A549 (cell line): ENCODE data around the gene UTP18. TPM values are rescaled to one million over a fixed set of nuclear protein-coding genes. Genes with fewer than 3 reads are reported as not detected.

Experiments
- ATAC-seq, 2 experiments: fragments of 200-7000 bp in 1 of 2; fragments of >200 bp in 1 of 2; cut with Nextera tagmentation in 1 of 2; cut with Tn5 transposase in 1 of 2; 3 replicates each; pipeline versions ENCODE4 v1.8.0 to v1.9.1; 2018 to 2020; ENCODE audit warnings: mild to moderate bottlenecking in 1 of 2, moderate library complexity in 1 of 2
- CTCF ChIA-PET: fragments of 300-600 bp; sonication (Branson Sonifier 250); formaldehyde crosslinking; extraction: SDS; loops from one replicate; lab custom pipeline; 2021; ENCODE audit warnings: antibody characterized with exemption, inconsistent platforms; lab: Yijun Ruan, JAX
- POLR2A ChIA-PET: fragments of 350-600 bp; formaldehyde crosslinking; extraction: SDS; loops from one replicate; lab custom pipeline; 2021; ENCODE audit warnings: antibody characterized with exemption, inconsistent platforms; lab: Yijun Ruan, JAX
- DNase-seq, 2 experiments: peaks; one replicate each; pipeline versions ENCODE4 v3.0.0 to v3.0.0-alpha.2; 2011 to 2016; ENCODE audit warnings: low read depth in 1 of 2, low spot score in 1 of 2
- FAIRE-seq: peaks from 2 replicates; lab custom pipeline; 2011; peaks lifted over from hg19 to GRCh38; lab: Jason Lieb, UNC
- H3K27ac ChIP-seq, 2 experiments: fragments of >200 bp; sonication (Bioruptor Twin); formaldehyde crosslinking; 3 replicates each; pipeline ENCODE4 v1.5.1; 2016 to 2017
- H3K4me1 ChIP-seq: fragments of >200 bp; sonication (Bioruptor Twin); formaldehyde crosslinking; 3 replicates; pipeline ENCODE4 v1.6.1; 2016
- H3K4me2 ChIP-seq: fragments of >200 bp; sonication (Bioruptor Twin); formaldehyde crosslinking; 3 replicates; pipeline ENCODE4 v1.6.1; 2016
- H3K4me3 ChIP-seq: fragments of >200 bp; sonication (Bioruptor Twin); formaldehyde crosslinking; 3 replicates; pipeline ENCODE4 v1.5.1; 2016
- H3K9me3 ChIP-seq: fragments of >200 bp; sonication (Bioruptor Twin); formaldehyde crosslinking; 3 replicates; pipeline ENCODE4 v1.6.1; 2016
- E2F6 ChIP-seq: IDR thresholded peaks from 2 replicates; pipeline ENCODE4 v1.6.1; 2012; ENCODE audit warnings: low read depth, borderline replicate concordance
- EHF ChIP-seq: fragments of 250-450 bp; sonication (Bioruptor Pico); IDR thresholded peaks from 2 replicates; pipeline ENCODE4 v1.5.0; 2020; ENCODE audit warnings: mild to moderate bottlenecking
- FOSL2 ChIP-seq, 2 experiments: fragments of 450-650 bp in 1 of 2; fragments of >200 bp in 1 of 2; sonication (Bioruptor Twin) in 1 of 2; formaldehyde crosslinking; IDR thresholded peaks; 2 replicates each; pipeline versions ENCODE4 v1.5.0 to v1.6.1; 2016 to 2020; ENCODE audit warnings: mild to moderate bottlenecking in 1 of 2, moderate library complexity in 1 of 2
- GATA3 ChIP-seq: IDR thresholded peaks from 2 replicates; pipeline ENCODE4 v1.6.1; 2012; ENCODE audit warnings: borderline replicate concordance
- HOXA7 ChIP-seq: fragments of 250-450 bp; sonication (Bioruptor Pico); IDR thresholded peaks from 2 replicates; pipeline ENCODE4 v1.5.0; 2020; ENCODE audit warnings: mild to moderate bottlenecking, moderate library complexity
- JUN ChIP-seq, 2 experiments: fragments of >200 bp; sonication (Bioruptor Twin); formaldehyde crosslinking; IDR thresholded peaks; 2 replicates in 1 of 2; 3 replicates in 1 of 2; pipeline ENCODE4 v1.6.1; 2016 to 2017
- KDM1A ChIP-seq: fragments of 200-600 bp; sonication (generic); IDR thresholded peaks from 2 replicates; pipeline ENCODE4 v1.6.1; 2016; ENCODE audit warnings: low read depth, mild to moderate bottlenecking
- KDM5A ChIP-seq: fragments of 200-600 bp; sonication (generic); IDR thresholded peaks from 2 replicates; pipeline ENCODE4 v1.6.1; 2016; ENCODE audit warnings: antibody characterized with exemption, mild to moderate bottlenecking
- NFE2L2 ChIP-seq: fragments of 150-350 bp; conservative IDR thresholded peaks from 2 replicates; pipeline ENCODE4 v1.6.1; 2014; ENCODE audit warnings: low read length
- NPAS2 ChIP-seq: fragments of 250-450 bp; sonication (Bioruptor Pico); IDR thresholded peaks from 2 replicates; pipeline ENCODE4 v1.8.0; 2022; ENCODE audit warnings: mild to moderate bottlenecking, moderate library complexity, borderline replicate concordance
- NR3C1 ChIP-seq: fragments of >200 bp; sonication (Bioruptor Twin); formaldehyde crosslinking; IDR thresholded peaks from 3 replicates; pipeline ENCODE4 v1.6.1; 2017
- POLR2AphosphoS2 ChIP-seq: conservative IDR thresholded peaks from 2 replicates; pipeline ENCODE4 v1.6.1; 2012; ENCODE audit warnings: low read length, improper control_type of control experiment, inconsistent platforms
- RAD21 ChIP-seq, 2 experiments: fragments of >200 bp in 1 of 2; sonication (Bioruptor Twin) in 1 of 2; formaldehyde crosslinking in 1 of 2; IDR thresholded peaks in 1 of 2; conservative IDR thresholded peaks in 1 of 2; 2 replicates in 1 of 2; 3 replicates in 1 of 2; pipeline ENCODE4 v1.6.1; 2012 to 2018; ENCODE audit warnings: inconsistent platforms in 1 of 2
- RCOR1 ChIP-seq: fragments of 150-350 bp; IDR thresholded peaks from 2 replicates; pipeline ENCODE4 v1.6.1; 2014; ENCODE audit warnings: antibody characterized with exemption, low read length, low read depth
- REST ChIP-seq: fragments of 200-600 bp; sonication (generic); IDR thresholded peaks from 2 replicates; pipeline ENCODE4 v1.6.1; 2016; ENCODE audit warnings: antibody characterized with exemption, mild to moderate bottlenecking, moderate library complexity
- RFX5 ChIP-seq: fragments of 450-650 bp; IDR thresholded peaks from 2 replicates; pipeline ENCODE4 v1.7.1; 2014; ENCODE audit warnings: antibody characterized with exemption, mild to moderate bottlenecking, moderate library complexity
- ZFP36 ChIP-seq: fragments of 450-650 bp; IDR thresholded peaks from 2 replicates; pipeline ENCODE4 v1.6.1; 2014; ENCODE audit warnings: borderline replicate concordance; ENCODE audit not compliant: partially characterized antibody
- WGBS: methylation state at CpG from one replicate; pipeline ENCODE4 v1.1.6; 2017; ENCODE audit errors: missing lambda C conversion rate; 5-methylcytosine and 5-hydroxymethylcytosine counted together
- polyA plus RNA-seq, 4 experiments: library from polyadenylated mRNA; depleted of rRNA in 3 of 4; stranded (reverse); fragments of >200 nt; fragmentation: RNase III in 1 of 4; extraction: RNeasy Plus Mini Kit Qiagen cat#74134 plus additional on column Dnase treatment in 1 of 4; gene quantifications; 2 replicates in 3 of 4; 3 replicates in 1 of 4; pipeline ENCODE4 v1.2.3, GENCODE V29; 2011 to 2017
- TF ChIP-seq, protein P1 (sequence below): fragments of >200 bp; sonication (Bioruptor Twin); formaldehyde crosslinking; IDR thresholded peaks from 3 replicates; pipeline ENCODE4 v1.6.1; 2016

The UTP18 gene
- polyA plus RNA-seq, 2 of the 4 experiments (the other 2 are of a cell fraction), result 79.1 to 96.7 TPM

DNA sequence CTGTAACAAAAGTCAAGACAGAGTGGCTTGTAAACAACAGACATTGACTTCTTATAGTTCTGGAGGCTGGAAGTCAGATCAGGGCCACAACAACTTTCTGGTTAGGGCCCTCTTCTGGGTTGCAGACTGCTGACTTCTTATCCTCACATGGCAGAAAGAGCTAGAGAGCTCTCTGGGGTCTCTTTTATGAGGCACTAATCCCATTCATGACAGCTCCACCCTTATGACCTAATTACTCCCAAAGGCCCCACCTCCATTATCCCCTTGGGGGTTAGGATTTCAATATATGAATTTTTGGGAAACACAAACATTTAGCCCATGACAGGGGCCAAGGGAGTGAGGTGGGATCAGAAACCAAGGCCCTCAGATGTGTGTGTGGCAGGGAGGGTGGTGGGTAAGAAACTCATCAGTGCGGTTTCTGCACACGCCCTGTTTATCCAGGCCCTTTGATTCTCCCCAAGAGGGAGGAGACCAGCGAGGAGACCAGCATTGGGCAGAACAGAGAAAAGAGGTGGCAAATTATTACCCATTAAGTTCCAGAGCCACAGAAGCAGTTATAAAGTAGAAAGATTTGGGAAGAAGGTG lies 74.8 kb downstream of the UTP18 start:
- Histone ChIP-seq H3K4me3 (no peak overlapping the region), H3K9me3 (no peaks in the 10 kb centered on the region), H3K4me2 (no peak overlapping the region), H3K27ac (no peak overlapping the region), H3K4me1 (no peaks in the 10 kb centered on the region)
- FAIRE-seq (no peak), DNase-seq (no peak), ATAC-seq (no peak)
- CTCF ChIA-PET, result interaction anchor here (1.0 to 1.5 kb wide), 3 partner anchors 32 to 201 kb away, joined by 3 to 6 read pairs (median 3); no protein-coding TSS in a partner anchor
- 47% methylated on average over 3 of the region's 3 CpGs for WGBS
- POLR2A ChIA-PET, result no interaction called here
- no peak for TF ChIP-seq GATA3
- TF ChIP-seq RCOR1, result no peak
- no peak for TF ChIP-seq NR3C1
- no peak for TF ChIP-seq ZFP36
- TF ChIP-seq FOSL2 (IDR thresholded peaks at IDR 0.05), result no peak
- no peak for TF ChIP-seq FOSL2 (CRISPR knock-in tag; IDR thresholded peaks at IDR 0.05)
- no peak for TF ChIP-seq EHF (CRISPR knock-in tag)
- no peak for TF ChIP-seq E2F6
- no peak for TF ChIP-seq NFE2L2
- TF ChIP-seq REST, result no peak
- TF ChIP-seq, protein P1, sequence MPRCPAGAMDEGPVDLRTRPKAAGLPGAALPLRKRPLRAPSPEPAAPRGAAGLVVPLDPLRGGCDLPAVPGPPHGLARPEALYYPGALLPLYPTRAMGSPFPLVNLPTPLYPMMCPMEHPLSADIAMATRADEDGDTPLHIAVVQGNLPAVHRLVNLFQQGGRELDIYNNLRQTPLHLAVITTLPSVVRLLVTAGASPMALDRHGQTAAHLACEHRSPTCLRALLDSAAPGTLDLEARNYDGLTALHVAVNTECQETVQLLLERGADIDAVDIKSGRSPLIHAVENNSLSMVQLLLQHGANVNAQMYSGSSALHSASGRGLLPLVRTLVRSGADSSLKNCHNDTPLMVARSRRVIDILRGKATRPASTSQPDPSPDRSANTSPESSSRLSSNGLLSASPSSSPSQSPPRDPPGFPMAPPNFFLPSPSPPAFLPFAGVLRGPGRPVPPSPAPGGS, result no peak
- no peak for TF ChIP-seq HOXA7 (CRISPR knock-in tag)
- no peak for TF ChIP-seq KDM5A
- no peak for TF ChIP-seq RAD21 (conservative IDR thresholded peaks at IDR 0.05 in 1 of 2, IDR thresholded peaks at IDR 0.05 in 1 of 2)
- TF ChIP-seq JUN (IDR thresholded peaks at IDR 0.05), result no peak
- no peak for TF ChIP-seq NPAS2 (CRISPR knock-in tag)
- no peak for TF ChIP-seq KDM1A
- no peak for TF ChIP-seq POLR2AphosphoS2
- TF ChIP-seq, all 56 proteins: peak for 0

- Histone ChIP-seq H3K4me3 (no peak overlapping the region), H3K9me3 (no peaks in the 10 kb centered on the region), H3K4me1 (no peaks in the 10 kb centered on the region), H3K4me2 (no peak overlapping the region), H3K27ac (no peak overlapping the region)
- ATAC-seq (no peak; a peak in 1 of 6 replicates), FAIRE-seq (no peak), DNase-seq (no peak)
- WGBS, result 41% methylated on average over 5 of the region's 5 CpGs
- ChIA-PET POLR2A (no interaction called here), CTCF (interaction anchor here (0.9 to 1.8 kb wide), 7 partner anchors 9 to 200 kb away, joined by 3 to 6 read pairs (median 4); no protein-coding TSS in a partner anchor)
- TF ChIP-seq RFX5, result no peak
Observed at GRCh38 chr17:51335883-51336822, 75.8 kb downstream of the UTP18 start.
